ENCODE data around the gene RNF141. TPM values are rescaled to one million over a fixed set of nuclear protein-coding genes. Genes with fewer than 3 reads are reported as not detected.
A peak's percentile ranks its signal among the peaks of the same experiment; 100 is the strongest.

Gene RNF141
- total RNA-seq, 2 donors from 2014 or later = 24.0 to 39.3 TPM

DNA sequence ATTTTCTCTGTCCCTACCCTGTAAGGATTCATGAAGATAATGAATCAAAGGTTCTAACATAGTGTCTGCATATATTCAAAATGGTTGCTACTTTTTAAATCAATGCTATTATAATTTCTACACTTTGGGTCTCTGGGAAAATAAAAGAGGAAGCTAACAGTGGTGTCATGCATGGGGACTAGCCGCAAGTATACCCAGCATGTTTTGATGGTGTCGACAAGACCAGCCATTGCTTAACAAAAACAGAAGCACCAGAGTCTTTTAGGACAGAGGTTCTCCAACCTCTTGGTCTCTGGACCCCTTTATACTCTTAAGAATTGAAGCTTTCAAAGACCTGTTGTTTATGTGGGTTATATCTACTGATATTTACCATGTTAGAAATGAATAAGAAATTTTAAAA lies 37.8 kb downstream of the RNF141 start:
- no peaks in the 10 kb centered on the region for H3K9me3 ChIP-seq
- no peak overlapping the region for H3K27ac ChIP-seq
- intact Hi-C loops (cut with DNase I) = no loop called here
- H3K27me3 ChIP-seq = no peaks in the 10 kb centered on the region
- H3K4me3 ChIP-seq = no peak overlapping the region
- TF ChIP-seq CTCF (IDR thresholded peaks at IDR 0.05) = no peak
- no peaks in the 10 kb centered on the region for H3K4me1 ChIP-seq
- no peaks in the 10 kb centered on the region for H3K36me3 ChIP-seq
- no peak for DNase-seq
- no peak overlapping the region for H3K9ac ChIP-seq (ENCODE audit: low read depth in 2 of 2, low read length in 2 of 2)

DNA sequence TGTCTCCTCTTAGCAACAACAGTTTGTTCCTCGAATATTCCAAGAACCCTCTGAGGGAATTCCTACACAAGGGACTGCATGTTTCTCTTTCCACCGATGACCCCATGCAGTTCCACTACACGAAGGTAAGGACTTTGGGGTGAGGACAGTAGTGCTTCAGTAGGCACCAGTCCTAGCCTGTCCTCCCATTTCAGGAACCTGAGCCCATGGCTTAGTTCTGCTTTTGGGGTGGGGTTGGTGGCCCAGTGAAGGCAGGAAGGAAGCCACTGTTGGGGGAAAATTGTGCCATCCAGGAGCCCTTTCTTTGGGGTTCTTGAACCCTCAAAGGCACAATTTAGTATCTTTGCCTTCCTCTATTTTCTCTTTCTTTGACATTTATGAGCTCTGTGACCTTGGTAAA lies 38.2 kb downstream of the RNF141 start:
- no peak overlapping the region for H3K9ac ChIP-seq (ENCODE audit: low read depth in 2 of 2, low read length in 2 of 2)
- intact Hi-C loops (cut with DNase I) = no loop called here
- H3K36me3 ChIP-seq = no peaks in the 10 kb centered on the region
- H3K9me3 ChIP-seq = no peaks in the 10 kb centered on the region
- no peak overlapping the region for H3K27ac ChIP-seq
- TF ChIP-seq CTCF (IDR thresholded peaks at IDR 0.05) = no peak
- no peak overlapping the region for H3K4me3 ChIP-seq
- no peak for DNase-seq
- no peaks in the 10 kb centered on the region for H3K27me3 ChIP-seq
- H3K4me1 ChIP-seq = no peaks in the 10 kb centered on the region

GRCh38 chr11:10502065-10502680 lies 38.8 kb downstream of the RNF141 start:
- intact Hi-C loops (cut with DNase I) = no loop called here
- no peak for DNase-seq
- TF ChIP-seq CTCF (IDR thresholded peaks at IDR 0.05) = no peak
- Histone ChIP-seq H3K4me1 (no peaks in the 10 kb centered on the region), H3K27ac (no peak overlapping the region), H3K9me3 (no peaks in the 10 kb centered on the region), H3K36me3 (no peaks in the 10 kb centered on the region), H3K27me3 (no peaks in the 10 kb centered on the region), H3K4me3 (no peak overlapping the region), H3K9ac (ENCODE audit: low read depth in 2 of 2, low read length in 2 of 2) (no peak overlapping the region)

DNA sequence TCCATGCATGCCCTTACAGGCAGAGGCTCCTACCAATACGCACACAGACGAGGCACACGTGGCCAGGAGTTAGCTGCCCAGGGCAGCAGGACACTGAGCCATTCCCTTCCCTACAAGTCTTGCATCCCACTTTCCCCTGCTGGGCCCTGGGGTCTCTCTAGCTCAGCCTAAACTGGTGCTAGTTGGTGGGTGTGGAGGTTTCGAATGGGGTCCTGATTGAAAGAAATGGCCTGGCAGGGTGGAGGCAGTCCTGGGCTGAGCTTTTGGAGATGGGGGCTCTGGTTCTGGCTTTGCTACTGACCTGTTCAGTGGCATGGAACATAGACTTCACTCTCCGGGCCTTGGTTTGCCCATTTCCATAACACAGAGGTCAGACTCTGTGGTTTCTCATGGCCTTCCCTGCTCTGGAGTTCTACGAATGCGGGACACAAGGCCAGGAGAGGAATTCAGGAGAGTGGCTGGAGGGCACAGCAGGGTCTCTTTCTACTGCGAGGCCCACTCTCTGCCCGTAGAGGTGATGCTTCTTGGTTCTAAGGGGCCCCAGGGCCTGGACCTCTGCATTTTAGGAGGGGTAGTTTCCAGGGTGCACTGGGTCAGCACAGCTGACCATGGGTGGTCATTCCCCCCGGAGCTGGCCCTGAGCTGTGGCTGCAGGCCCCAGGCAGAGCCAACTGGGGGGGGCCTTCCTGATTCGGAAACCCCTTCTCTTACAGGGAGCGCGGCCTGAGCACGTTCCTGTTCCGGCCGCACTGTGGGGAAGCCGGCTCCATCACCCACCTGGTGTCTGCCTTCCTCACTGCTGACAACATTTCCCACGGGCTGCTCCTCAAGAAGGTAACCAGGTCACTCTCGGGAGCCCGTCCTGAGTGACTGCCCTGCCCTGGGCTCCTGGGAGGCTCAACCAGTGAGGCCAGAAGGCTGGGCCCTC lies 40.0 kb downstream of the RNF141 start:
- no peak for TF ChIP-seq CTCF (IDR thresholded peaks at IDR 0.05)
- Histone ChIP-seq H3K9ac (ENCODE audit: low read depth in 2 of 2, low read length in 2 of 2) (no peak overlapping the region), H3K36me3 (no peaks in the 10 kb centered on the region)

DNA sequence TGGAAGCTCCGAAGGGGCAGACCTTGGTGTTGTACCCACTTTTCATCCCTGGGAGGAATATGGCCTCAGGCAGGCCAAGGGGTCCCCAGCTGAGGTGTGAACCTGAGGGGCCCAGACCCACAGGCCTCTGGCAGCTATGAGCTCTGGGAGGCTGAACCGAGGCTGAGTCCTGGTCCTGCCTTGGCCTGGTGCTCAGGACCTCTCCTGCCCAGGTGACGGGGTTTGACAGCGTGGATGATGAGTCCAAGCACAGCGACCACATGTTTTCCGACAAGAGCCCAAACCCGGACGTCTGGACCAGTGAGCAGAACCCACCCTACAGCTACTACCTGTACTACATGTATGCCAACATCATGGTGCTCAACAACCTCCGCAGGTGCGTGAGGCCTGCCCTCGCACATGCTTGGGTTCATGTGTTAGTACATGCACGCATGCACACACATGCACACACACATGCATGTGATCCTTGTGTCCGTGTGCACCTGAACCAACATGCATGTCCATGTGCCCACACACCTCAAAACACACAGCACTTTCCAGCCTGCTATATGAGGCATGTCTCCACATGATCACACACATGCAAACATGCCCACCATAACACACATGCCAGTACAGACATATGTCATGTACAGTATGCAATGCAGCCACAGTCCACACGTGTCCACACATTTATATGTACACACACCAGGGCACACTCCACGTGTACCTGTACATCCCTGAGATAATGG lies 40.9 kb downstream of the RNF141 start:
- Histone ChIP-seq H3K4me1 (no peaks in the 10 kb centered on the region), H3K9ac (ENCODE audit: low read depth in 2 of 2, low read length in 2 of 2) (no peak overlapping the region), H3K4me3 (no peak overlapping the region), H3K36me3 (no peaks in the 10 kb centered on the region), H3K27me3 (no peaks in the 10 kb centered on the region), H3K27ac (no peak overlapping the region), H3K9me3 (no peaks in the 10 kb centered on the region)
- intact Hi-C loops (cut with DNase I) = no loop called here
- DNase-seq = peak; percentile 15
- TF ChIP-seq CTCF (IDR thresholded peaks at IDR 0.05) = no peak

More for the DNA sequence above, 40.0 kb downstream of the RNF141 start:
- intact Hi-C loops (cut with DNase I) = no loop called here
- Histone ChIP-seq H3K4me3 (no peak overlapping the region), H3K27ac (no peak overlapping the region), H3K27me3 (no peaks in the 10 kb centered on the region), H3K4me1 (no peaks in the 10 kb centered on the region), H3K9me3 (no peaks in the 10 kb centered on the region)
- DNase-seq = peak; percentile 13
